ENCODE results near the gene GALNT2.

GALNT2 gene

DNA sequence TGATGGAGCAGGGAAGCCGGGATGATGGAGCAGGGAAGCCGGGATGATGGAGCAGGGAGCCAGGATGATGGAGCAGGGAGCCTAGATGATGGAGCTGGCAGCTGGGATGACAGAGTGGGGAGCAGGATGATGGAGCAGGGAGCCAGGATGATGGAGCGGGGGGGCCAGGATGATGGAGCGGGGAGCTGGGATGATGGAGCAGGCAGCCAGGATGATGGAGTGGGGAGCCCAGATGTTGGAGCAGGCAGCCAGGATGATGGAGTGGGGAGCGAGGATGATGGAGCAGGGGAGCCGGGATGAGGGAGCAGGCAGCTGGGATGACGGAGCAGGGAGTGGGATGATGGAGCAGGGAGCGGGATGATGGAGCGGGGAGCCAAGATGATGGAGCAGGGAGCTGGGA lies 16.0 kb downstream of the GALNT2 start:
- H3K79me1 ChIP-seq (ENCODE audit: low read depth, low read length), result peaks cover 3% of the 10 kb centered on the region
- H3K36me3 ChIP-seq (replicated peaks in 1 of 2; ENCODE audit: control insufficient read depth in 2 of 2, insufficient read depth in 2 of 2, low read length in 2 of 2), result no peaks in the 10 kb centered on the region
- peak overlapping the region; percentile 20 for H3K18ac ChIP-seq (ENCODE audit: low read length)
- no peak for DNase-seq (ENCODE audit: low spot score)
- peak overlapping the region; percentile 58 for H3K14ac ChIP-seq (ENCODE audit: low read length)
- no peak overlapping the region for H2BK120ac ChIP-seq (ENCODE audit: low read depth, low read length)
- no peak overlapping the region for H3K9ac ChIP-seq (ENCODE audit: low read depth, low read length, poor library complexity)
- no peak overlapping the region for H3K4me3 ChIP-seq (ENCODE audit: low read length in 2 of 2)
- no peak overlapping the region for H2AK5ac ChIP-seq (ENCODE audit: low read depth, low read length)
- WGBS, 2 donors (ENCODE audit: extremely low coverage in 2 of 2, insufficient read length in 2 of 2, insufficient replicate concordance in 1 of 2), result no CpG with 5 or more reads among the region's 9 CpGs
- H4K91ac ChIP-seq (ENCODE audit: low read depth, low read length, poor library complexity), result no peak overlapping the region
- H3K4ac ChIP-seq (ENCODE audit: low read length), result no peak overlapping the region
- no peak overlapping the region for H2AFZ ChIP-seq (ENCODE audit: low read length)
- no peak overlapping the region for H4K8ac ChIP-seq (ENCODE audit: low read depth, low read length)
- no peak overlapping the region for H2BK5ac ChIP-seq (ENCODE audit: low read length)
- peaks cover 2 to 7% of the 10 kb centered on the region in 2 donors for H3K9me3 ChIP-seq (replicated peaks in 1 of 2; ENCODE audit: control insufficient read depth in 2 of 2, insufficient read depth in 1 of 2, low read depth in 1 of 2, low read length in 2 of 2)
- no peak overlapping the region for H2BK15ac ChIP-seq (ENCODE audit: low read length)
- no peaks in the 10 kb centered on the region for H3K27me3 ChIP-seq (ENCODE audit: control insufficient read depth in 3 of 3, insufficient read depth in 3 of 3, low read depth in 1 of 3, low read length in 3 of 3)
- H2BK12ac ChIP-seq (ENCODE audit: low read length), result no peak overlapping the region
- H3K4me2 ChIP-seq (ENCODE audit: insufficient read depth, low read length, poor library complexity, severe bottlenecking), result no peak overlapping the region
- peaks cover 12 to 19% of the 10 kb centered on the region in 2 donors for H3K4me1 ChIP-seq (ENCODE audit: control insufficient read depth in 2 of 2, insufficient read depth in 1 of 2, low read depth in 1 of 2, low read length in 2 of 2)
- no peak overlapping the region for H3K27ac ChIP-seq (replicated peaks; ENCODE audit: low read length)
- H3K23ac ChIP-seq (ENCODE audit: low read depth, low read length, poor library complexity), result peak overlapping the region; percentile 57

DNA sequence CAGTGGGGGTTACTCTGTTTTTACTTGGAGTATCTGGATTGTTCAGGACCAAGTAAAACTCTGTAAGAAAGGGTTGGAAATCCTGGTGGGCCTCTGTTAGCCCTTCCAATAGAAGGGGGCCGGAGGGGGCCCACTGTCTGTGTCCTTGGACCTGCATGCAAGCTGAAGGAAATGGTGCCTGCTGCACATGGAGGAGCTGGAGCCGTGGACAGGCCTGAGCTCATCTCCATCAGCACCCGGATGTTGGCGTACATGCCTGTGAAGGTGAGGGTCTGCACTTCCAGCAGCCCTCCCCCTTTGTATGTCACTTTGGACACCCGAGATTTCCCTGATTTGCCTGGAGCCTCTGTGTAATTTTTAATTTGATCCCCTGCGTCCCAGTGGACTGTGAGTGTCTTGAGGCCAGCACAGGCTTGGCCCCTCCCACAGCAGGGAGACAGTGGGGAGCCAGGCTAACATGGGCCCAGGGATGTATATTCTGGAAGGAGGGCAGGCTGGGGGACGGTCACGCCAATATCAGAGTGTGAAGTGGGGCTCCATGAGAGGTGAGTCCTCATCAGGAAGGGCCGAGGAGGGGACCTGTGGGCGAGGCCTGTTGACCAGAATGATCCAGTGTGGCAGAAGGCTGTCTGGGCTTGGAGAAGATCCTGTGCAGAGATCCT lies 16.8 kb downstream of the GALNT2 start:
- H3K36me3 ChIP-seq (replicated peaks in 1 of 2; ENCODE audit: control insufficient read depth in 2 of 2, insufficient read depth in 2 of 2, low read length in 2 of 2), result no peaks in the 10 kb centered on the region
- H3K9ac ChIP-seq (ENCODE audit: low read depth, low read length, poor library complexity), result no peak overlapping the region
- H2AK5ac ChIP-seq (ENCODE audit: low read depth, low read length), result no peak overlapping the region
- no peak overlapping the region for H3K4me3 ChIP-seq (ENCODE audit: low read length in 2 of 2)
- no CpG with 5 or more reads among the region's 10 CpGs for WGBS, 2 donors (ENCODE audit: extremely low coverage in 2 of 2, insufficient read length in 2 of 2, insufficient replicate concordance in 1 of 2)
- H2BK5ac ChIP-seq (ENCODE audit: low read length), result no peak overlapping the region
- H2BK15ac ChIP-seq (ENCODE audit: low read length), result no peak overlapping the region
- no peaks in the 10 kb centered on the region for H3K27me3 ChIP-seq (ENCODE audit: control insufficient read depth in 3 of 3, insufficient read depth in 3 of 3, low read depth in 1 of 3, low read length in 3 of 3)
- H3K9me3 ChIP-seq (replicated peaks in 1 of 2; ENCODE audit: control insufficient read depth in 2 of 2, insufficient read depth in 1 of 2, low read depth in 1 of 2, low read length in 2 of 2), result peaks cover 2 to 7% of the 10 kb centered on the region in 2 donors
- no peak overlapping the region for H2BK12ac ChIP-seq (ENCODE audit: low read length)
- H3K23ac ChIP-seq (ENCODE audit: low read depth, low read length, poor library complexity), result peak overlapping the region; percentile 14
- H4K91ac ChIP-seq (ENCODE audit: low read depth, low read length, poor library complexity), result no peak overlapping the region
- no peak overlapping the region for H4K8ac ChIP-seq (ENCODE audit: low read depth, low read length)
- peaks cover 3% of the 10 kb centered on the region for H3K79me1 ChIP-seq (ENCODE audit: low read depth, low read length)
- peaks cover 12 to 19% of the 10 kb centered on the region in 2 donors for H3K4me1 ChIP-seq (ENCODE audit: control insufficient read depth in 2 of 2, insufficient read depth in 1 of 2, low read depth in 1 of 2, low read length in 2 of 2)
- no peak overlapping the region for H2BK120ac ChIP-seq (ENCODE audit: low read depth, low read length)
- peak overlapping the region; percentile 60 for H3K14ac ChIP-seq (ENCODE audit: low read length)
- no peak for DNase-seq (ENCODE audit: low spot score)
- no peak overlapping the region for H3K4ac ChIP-seq (ENCODE audit: low read length)
- peak overlapping the region; percentile 38 for H3K18ac ChIP-seq (ENCODE audit: low read length)
- H2AFZ ChIP-seq (ENCODE audit: low read length), result no peak overlapping the region
- H3K4me2 ChIP-seq (ENCODE audit: insufficient read depth, low read length, poor library complexity, severe bottlenecking), result no peak overlapping the region
- H3K27ac ChIP-seq (replicated peaks; ENCODE audit: low read length), result no peak overlapping the region

DNA sequence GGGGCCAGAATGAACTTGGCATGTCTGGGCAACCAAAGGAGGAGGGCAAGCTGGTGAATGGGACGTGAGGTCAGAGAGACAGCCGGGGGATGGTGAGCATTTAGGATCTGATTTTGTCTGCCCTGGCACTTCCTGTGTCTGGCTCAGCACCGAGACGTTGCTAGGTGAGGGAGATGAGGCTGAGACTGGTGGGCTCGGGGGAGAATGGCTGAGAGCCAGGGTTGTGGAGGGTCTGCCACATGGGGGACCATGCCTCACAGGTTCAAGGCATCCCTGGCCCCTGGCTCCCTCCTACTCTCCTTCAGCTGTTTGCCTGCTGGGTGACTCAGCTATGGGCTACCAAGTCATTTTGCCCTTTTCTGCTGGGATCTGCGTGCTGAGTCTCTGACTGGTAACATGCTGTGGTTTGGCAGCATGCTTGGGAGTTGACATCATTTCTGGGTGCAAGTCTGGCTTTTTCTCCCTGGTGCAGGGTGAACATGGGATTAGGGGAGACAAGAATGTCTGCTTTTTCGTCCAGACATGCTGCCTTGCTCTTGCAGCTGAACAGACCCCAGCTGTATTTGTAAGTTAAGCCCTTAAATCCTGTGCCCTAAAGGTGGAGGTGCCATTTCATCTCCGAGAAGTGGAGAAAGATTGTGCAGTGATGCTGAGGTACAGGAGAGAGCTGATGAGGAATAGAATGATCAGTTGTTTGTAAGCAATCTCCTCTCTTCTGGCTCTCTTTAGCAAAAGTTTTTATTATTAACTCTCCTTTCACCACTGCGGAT lies 17.6 kb downstream of the GALNT2 start:
- Histone ChIP-seq H3K4me2 (ENCODE audit: insufficient read depth, low read length, poor library complexity, severe bottlenecking) (no peak overlapping the region), H4K91ac (ENCODE audit: low read depth, low read length, poor library complexity) (no peak overlapping the region), H3K27ac (replicated peaks; ENCODE audit: low read length) (no peak overlapping the region), H2AK5ac (ENCODE audit: low read depth, low read length) (no peak overlapping the region), H3K4me3 (ENCODE audit: low read length in 2 of 2) (no peak overlapping the region), H3K79me1 (ENCODE audit: low read depth, low read length) (peaks cover 4% of the 10 kb centered on the region), H3K23ac (ENCODE audit: low read depth, low read length, poor library complexity) (no peak overlapping the region), H2BK15ac (ENCODE audit: low read length) (no peak overlapping the region), H3K4me1 (ENCODE audit: control insufficient read depth in 2 of 2, insufficient read depth in 1 of 2, low read depth in 1 of 2, low read length in 2 of 2) (peaks cover 11 to 14% of the 10 kb centered on the region in 2 donors), H3K9ac (ENCODE audit: low read depth, low read length, poor library complexity) (no peak overlapping the region), H3K9me3 (replicated peaks in 1 of 2; ENCODE audit: control insufficient read depth in 2 of 2, insufficient read depth in 1 of 2, low read depth in 1 of 2, low read length in 2 of 2) (peaks cover 2 to 7% of the 10 kb centered on the region in 2 donors), H2BK5ac (ENCODE audit: low read length) (no peak overlapping the region), H3K4ac (ENCODE audit: low read length) (no peak overlapping the region), H3K36me3 (replicated peaks in 1 of 2; ENCODE audit: control insufficient read depth in 2 of 2, insufficient read depth in 2 of 2, low read length in 2 of 2) (peaks cover 0 to 5% of the 10 kb centered on the region in 2 donors), H3K14ac (ENCODE audit: low read length) (peak overlapping the region; percentile 60), H2BK12ac (ENCODE audit: low read length) (no peak overlapping the region), H3K18ac (ENCODE audit: low read length) (no peak overlapping the region), H2BK120ac (ENCODE audit: low read depth, low read length) (no peak overlapping the region), H4K8ac (ENCODE audit: low read depth, low read length) (no peak overlapping the region), H2AFZ (ENCODE audit: low read length) (no peak overlapping the region), H3K27me3 (ENCODE audit: control insufficient read depth in 3 of 3, insufficient read depth in 3 of 3, low read depth in 1 of 3, low read length in 3 of 3) (no peaks in the 10 kb centered on the region)
- no CpG with 5 or more reads among the region's 9 CpGs for WGBS, 2 donors (ENCODE audit: extremely low coverage in 2 of 2, insufficient read length in 2 of 2, insufficient replicate concordance in 1 of 2)
- no peak for DNase-seq (ENCODE audit: low spot score)

DNA sequence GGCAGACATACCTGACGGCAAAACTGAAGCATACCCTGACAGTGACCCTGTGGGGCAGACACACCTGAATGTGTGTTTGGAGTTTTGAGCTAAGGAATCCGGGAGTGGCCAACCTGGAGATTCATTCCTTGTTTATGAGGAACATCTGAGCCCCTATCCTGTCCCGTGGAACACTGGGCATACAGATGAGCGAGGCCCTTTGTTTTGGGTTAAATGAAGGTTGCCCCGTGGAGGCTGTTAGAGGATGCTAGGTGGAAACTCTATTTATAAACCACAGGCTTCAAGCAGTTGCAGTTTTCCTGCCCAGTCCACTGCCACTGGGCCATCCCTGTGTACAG lies 18.1 kb downstream of the GALNT2 start:
- Histone ChIP-seq H3K4ac (ENCODE audit: low read length) (no peak overlapping the region), H3K23ac (ENCODE audit: low read depth, low read length, poor library complexity) (no peak overlapping the region), H4K8ac (ENCODE audit: low read depth, low read length) (no peak overlapping the region), H4K91ac (ENCODE audit: low read depth, low read length, poor library complexity) (no peak overlapping the region), H2BK120ac (ENCODE audit: low read depth, low read length) (no peak overlapping the region), H3K27ac (replicated peaks; ENCODE audit: low read length) (no peak overlapping the region), H2BK5ac (ENCODE audit: low read length) (no peak overlapping the region), H3K14ac (ENCODE audit: low read length) (no peak overlapping the region), H3K4me3 (ENCODE audit: low read length in 2 of 2) (no peak overlapping the region), H3K9me3 (replicated peaks in 1 of 2; ENCODE audit: control insufficient read depth in 2 of 2, insufficient read depth in 1 of 2, low read depth in 1 of 2, low read length in 2 of 2) (peaks cover 2 to 7% of the 10 kb centered on the region in 2 donors), H3K27me3 (ENCODE audit: control insufficient read depth in 3 of 3, insufficient read depth in 3 of 3, low read depth in 1 of 3, low read length in 3 of 3) (no peaks in the 10 kb centered on the region), H2BK15ac (ENCODE audit: low read length) (no peak overlapping the region), H2AFZ (ENCODE audit: low read length) (no peak overlapping the region), H3K79me1 (ENCODE audit: low read depth, low read length) (peaks cover 4% of the 10 kb centered on the region), H3K4me2 (ENCODE audit: insufficient read depth, low read length, poor library complexity, severe bottlenecking) (no peak overlapping the region), H3K36me3 (replicated peaks in 1 of 2; ENCODE audit: control insufficient read depth in 2 of 2, insufficient read depth in 2 of 2, low read length in 2 of 2) (peaks cover 0 to 8% of the 10 kb centered on the region in 2 donors), H2BK12ac (ENCODE audit: low read length) (no peak overlapping the region), H2AK5ac (ENCODE audit: low read depth, low read length) (no peak overlapping the region), H3K4me1 (ENCODE audit: control insufficient read depth in 2 of 2, insufficient read depth in 1 of 2, low read depth in 1 of 2, low read length in 2 of 2) (peaks cover 11 to 13% of the 10 kb centered on the region in 2 donors), H3K9ac (ENCODE audit: low read depth, low read length, poor library complexity) (no peak overlapping the region), H3K18ac (ENCODE audit: low read length) (no peak overlapping the region)
- no CpG with 5 or more reads among the region's 5 CpGs for WGBS, 2 donors (ENCODE audit: extremely low coverage in 2 of 2, insufficient read length in 2 of 2, insufficient replicate concordance in 1 of 2)
- DNase-seq (ENCODE audit: low spot score), result no peak

Data from neuronal stem cell (in vitro differentiated cells).